SK-N-DZ (cell line): ENCODE data around the gene PRICKLE2. TPM values are rescaled to one million over a fixed set of nuclear protein-coding genes. Genes with fewer than 3 reads are reported as not detected.

ENCODE experiments used
- DNase-seq: peaks from one replicate; pipeline ENCODE4 v3.0.0-alpha.2; 2015; ENCODE audit warnings: low spot score
- polyA plus RNA-seq, 2 experiments: library from polyadenylated mRNA; depleted of rRNA; stranded (reverse); fragments of >200 nt; gene quantifications; 2 replicates each; pipeline ENCODE4 v1.2.3, GENCODE V29; 2014

PRICKLE2 gene, protein sequence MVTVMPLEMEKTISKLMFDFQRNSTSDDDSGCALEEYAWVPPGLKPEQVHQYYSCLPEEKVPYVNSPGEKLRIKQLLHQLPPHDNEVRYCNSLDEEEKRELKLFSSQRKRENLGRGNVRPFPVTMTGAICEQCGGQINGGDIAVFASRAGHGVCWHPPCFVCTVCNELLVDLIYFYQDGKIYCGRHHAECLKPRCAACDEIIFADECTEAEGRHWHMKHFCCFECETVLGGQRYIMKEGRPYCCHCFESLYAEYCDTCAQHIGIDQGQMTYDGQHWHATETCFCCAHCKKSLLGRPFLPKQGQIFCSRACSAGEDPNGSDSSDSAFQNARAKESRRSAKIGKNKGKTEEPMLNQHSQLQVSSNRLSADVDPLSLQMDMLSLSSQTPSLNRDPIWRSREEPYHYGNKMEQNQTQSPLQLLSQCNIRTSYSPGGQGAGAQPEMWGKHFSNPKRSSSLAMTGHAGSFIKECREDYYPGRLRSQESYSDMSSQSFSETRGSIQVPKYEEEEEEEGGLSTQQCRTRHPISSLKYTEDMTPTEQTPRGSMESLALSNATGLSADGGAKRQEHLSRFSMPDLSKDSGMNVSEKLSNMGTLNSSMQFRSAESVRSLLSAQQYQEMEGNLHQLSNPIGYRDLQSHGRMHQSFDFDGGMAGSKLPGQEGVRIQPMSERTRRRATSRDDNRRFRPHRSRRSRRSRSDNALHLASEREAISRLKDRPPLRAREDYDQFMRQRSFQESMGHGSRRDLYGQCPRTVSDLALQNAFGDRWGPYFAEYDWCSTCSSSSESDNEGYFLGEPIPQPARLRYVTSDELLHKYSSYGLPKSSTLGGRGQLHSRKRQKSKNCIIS
- 0.03 and 0.09 TPM in 2 replicates for polyA plus RNA-seq (2014; cell fraction: cytosol; rRNA removed)
- polyA plus RNA-seq (2014; cell fraction: nucleus; rRNA removed) = not detected in 2 replicates

DNA sequence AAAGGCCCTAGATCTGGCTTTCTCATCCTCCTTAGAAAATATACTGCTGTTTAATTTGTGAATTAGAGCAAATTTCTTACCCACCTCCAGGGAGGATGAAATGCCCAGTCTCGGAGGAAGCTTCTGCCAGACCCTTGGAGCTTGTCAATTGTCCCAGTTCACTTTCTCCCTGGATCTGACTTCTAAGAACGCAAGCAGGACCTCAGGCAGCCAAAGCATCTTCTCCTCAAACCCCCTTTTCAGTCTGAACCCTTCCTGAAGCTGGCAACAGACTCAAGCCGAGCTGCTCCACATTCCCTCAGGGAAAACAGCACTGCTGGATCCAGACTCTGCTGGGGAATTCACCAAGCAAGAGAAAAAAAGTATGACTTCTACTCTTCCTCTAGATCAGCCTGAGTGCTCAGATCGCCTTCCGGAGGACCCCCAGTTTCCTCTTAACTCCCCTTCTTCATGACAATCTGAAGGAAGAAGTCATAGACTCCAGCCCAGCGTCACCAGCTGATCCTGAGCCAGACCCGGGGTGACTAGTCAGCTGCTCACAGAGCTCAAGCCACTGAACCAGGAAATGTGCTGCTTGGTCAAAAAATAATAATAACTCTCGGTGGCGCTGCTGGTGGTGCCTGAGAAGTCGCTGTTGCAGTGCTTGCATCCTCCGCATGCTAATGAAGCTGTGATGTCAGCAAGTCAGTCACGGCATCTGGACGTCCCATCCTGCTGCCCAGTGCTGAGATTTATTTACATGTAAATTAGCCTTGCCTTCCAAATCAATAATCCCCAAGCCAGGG, at the start of gene PRICKLE2:
PRICKLE2 (minus strand) TSS at position 641 of the 785 bp plus-strand sequence. CDS start 26,539 bp downstream, outside the sequence.
- peak; percentile 54 for DNase-seq

DNA sequence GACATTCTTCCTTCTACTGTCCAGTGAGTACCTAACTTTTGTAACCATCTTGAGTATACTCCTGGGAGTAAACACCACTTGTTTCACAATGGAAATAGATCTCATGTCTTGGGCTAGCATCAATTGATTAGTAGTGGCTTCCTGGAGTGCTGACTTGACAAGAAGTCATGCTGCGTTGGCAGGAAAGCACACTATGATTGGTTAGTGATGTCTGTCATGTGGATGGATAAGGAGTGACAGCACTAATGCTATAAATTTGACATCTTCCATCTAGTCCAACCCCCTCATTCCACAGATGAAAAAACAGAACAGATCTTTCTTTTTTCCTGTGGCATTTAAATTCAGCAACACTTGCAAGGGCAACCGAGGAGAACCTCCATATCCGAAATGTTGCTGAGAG, 47.6 kb upstream of the PRICKLE2 start:
- DNase-seq = no peak

DNA sequence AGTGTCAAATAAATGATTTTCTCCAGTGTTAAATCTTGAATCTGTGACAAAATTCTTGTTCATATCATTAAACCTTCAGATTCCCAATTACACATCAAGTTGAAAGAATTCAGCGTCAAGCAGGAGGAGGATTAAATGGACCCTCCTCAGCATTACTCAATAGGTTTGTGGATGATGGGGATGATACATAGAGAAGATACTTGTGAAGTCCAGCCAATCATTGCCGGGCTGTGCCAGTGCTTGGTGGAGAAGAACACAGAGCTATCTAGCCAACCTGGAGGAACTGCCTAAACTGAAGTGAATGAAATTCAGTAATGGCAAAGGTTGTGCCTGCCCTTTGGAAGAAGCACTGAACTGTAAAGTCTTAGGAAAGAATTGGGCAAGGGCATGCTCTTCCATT, 47.0 kb upstream of the PRICKLE2 start:
- no peak for DNase-seq

DNA sequence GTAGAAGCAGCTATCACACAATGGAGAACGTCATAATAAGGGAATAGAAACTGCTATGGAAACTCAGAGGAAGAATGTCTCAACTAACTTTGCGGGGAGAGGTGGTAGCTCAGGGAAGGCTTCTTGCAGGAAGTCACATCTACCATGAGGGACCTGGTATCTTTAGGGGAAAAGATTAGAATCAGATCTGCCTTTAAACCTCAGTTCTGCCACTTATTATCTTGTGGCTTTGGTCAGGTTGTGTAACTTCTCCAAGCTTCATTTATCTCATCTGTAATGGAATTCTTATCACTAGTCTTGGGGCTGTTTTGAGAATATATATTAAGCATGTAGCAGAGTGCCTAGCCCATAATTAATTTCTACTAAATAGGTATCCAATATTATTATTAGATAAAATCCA, 46.4 kb upstream of the PRICKLE2 start:
- no peak for DNase-seq

DNA sequence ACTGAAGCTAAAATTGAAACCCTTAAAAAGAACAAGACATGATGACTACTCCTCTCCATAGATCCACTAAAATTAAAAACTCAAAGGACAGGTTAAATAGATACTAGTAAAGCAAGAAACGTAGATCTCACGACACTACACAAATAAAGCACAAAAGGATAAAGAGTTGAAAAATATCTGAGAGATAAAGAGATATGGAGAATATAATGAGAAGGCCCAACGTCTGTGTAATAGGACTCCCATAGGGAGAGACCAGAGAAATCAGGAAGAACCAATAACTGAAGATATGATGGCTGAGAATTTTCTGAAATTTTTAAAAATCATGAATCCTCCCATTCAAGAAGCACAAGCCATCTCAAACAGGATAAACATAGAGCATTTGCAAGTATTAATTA, 45.6 kb upstream of the PRICKLE2 start:
- DNase-seq = no peak

DNA sequence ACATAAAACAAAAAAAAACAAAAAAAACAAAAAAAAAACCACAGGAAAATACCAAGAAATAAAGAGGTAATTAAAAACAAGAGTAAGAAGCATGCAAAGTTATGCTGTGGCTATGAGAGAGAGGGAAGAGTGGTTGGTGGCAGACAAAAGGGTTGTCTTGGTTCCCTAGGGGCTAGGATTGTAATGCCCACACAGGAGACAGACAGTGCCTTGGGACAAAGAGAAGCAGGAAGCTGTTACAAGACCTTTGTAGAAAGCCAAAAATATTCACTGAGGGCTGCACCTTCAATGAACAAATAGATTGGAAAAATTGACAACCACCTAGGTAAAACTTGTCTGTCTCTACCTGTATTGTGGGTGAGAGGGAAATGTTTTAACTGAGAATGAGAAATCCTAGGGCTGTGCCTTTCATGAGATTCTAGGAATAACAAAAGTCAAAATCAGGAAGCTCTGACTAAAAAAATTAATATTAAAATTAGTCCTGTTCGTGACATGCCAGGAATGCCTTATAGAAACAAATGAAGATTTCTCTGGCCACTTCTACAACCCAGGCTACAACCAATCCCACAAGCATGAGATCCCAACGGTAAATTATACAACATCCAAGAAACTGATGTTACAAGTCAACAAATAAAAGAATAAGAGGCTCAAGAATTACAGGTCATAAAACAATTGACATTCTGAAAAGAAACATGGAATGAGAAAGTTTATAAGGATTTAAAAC, 45.0 kb upstream of the PRICKLE2 start:
- DNase-seq = no peak

DNA sequence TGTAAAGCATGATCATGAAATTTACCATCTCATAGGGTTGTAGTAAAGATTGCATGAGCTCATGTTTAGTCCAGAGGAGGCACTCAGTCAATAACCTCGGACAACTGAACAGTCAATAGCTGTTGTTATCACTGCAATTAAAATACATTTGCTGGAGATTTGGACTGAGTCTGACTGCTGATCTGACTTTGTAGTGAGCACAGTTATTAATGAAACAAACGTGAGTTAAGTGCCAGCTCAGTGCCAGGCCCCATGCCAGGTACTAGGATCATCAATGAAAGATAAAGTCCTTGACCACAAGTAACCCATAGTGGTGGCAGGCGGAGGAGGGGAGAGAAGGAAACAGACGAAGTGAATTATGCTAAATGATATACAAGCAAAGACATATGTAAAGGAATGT, 43.7 kb upstream of the PRICKLE2 start:
- DNase-seq = no peak

DNA sequence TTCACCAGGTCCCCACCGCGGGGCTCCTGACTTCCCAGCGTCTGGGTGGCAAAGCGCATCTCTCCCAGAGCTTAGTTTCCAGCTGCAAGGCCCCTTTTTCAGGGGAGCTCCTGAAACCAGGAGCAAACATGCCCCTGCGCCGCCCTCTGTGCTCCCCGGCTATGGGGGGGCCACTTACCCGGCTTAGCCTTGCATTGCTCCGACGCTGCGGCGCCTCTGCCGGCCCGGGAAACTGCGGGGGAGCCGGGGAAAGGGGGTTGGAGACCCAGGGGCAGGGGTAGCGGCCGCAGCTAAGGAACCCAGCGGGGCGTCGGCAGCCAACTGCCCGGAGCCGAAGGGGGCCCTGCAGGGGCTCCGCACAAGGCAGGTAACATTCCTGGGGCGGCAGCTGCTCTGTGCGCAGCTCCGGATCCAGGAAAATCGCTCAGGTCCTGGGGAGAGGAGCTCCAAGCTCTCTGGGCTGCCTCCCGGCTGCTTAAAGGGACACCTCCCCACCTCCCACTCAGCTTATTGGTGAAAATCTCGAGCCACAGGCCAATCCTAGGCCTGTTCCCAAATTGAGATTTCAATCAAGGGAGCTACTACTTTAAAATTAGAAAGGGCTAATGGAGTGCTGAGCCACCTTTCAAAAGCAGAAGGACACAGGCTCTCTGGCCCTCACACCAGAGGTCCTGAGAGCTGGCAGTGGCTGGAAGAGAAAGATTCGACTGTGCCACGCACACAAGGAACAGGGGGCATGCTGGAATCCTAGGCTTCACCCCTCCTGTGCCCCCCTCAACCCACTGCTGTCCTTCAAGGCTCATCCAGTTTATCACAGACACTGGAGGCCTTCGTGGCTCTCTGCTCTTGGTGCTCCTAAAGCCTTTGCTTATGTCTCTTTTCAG, 42.7 kb upstream of the PRICKLE2 start:
- DNase-seq = no peak

DNA sequence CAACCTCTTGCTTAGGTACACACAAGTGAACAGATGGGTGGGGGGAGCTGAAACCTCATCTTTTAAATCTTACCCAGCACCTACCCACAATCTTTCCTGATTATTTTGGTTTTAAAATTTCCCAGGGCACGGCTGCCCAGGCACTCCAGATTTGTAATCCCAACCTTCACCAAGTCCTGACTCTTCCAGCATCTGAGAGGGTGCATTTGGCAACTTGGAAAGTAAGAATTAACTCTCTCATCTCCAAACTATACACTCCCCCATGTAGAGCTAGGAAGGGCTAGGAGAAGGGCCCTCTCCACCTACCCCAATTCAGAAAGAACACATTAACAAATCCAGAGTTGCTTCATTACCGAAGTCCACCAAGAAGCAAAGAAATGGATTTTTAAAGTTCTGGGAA, 41.7 kb upstream of the PRICKLE2 start:
- no peak for DNase-seq

DNA sequence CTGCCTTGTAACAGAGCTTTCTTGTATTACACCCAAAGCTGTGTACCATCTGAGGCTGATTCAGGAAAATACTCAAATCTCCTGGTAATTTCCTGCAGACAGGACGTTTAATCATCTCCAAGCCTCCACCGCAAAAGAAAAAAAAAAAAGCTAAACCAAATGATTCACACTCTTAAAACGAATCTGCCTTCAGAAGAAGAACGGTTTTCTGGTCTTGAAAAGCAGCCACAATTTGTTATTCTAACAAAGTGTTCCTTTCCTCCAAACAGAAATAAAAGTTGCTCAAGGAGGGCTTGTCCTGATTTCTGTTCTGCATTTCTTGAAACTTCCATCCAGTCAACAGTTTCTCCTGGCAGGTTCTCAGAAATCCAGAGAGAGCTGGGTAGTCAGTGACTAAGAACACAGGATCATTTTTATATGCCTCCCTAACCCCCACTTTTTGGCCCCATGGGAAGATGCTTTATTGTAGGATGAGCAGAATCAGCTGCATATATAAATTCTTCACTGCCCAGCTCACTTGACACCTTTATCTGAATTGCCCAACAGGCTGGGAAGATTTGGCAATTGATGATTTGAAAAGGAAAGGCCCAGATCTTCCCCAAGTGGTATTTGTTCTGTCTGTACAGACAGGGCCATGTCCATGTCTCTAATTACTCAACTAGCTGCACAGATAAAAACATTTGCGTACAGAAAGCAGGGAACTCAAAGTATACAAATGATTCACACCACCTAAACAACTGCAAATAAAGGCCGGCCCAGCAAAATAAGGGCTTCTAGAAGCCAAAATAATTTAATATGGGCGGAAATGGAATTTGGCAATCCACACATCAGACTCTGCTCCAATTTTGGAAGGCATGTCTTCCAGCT, 41.0 kb upstream of the PRICKLE2 start:
- DNase-seq = no peak

DNA sequence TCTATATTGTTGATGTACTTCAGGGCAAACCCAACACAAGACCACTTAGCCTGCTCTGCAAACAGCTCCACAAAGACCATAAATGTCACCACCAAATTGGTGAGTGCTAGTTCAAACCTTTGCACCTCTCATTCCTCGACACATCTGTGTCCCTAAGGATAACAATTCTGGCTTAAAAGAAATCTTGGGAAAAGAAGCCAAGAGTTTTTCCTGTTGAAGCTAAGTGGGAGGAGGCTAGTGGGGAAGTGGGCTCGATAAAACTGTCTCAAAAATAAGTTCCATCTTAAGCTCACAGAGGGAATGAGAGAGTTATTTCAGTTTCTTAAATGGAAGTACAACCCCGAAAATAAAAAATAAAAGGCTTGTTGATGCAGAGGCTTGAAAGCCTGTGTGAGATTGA, 40.4 kb upstream of the PRICKLE2 start:
- DNase-seq = no peak

DNA sequence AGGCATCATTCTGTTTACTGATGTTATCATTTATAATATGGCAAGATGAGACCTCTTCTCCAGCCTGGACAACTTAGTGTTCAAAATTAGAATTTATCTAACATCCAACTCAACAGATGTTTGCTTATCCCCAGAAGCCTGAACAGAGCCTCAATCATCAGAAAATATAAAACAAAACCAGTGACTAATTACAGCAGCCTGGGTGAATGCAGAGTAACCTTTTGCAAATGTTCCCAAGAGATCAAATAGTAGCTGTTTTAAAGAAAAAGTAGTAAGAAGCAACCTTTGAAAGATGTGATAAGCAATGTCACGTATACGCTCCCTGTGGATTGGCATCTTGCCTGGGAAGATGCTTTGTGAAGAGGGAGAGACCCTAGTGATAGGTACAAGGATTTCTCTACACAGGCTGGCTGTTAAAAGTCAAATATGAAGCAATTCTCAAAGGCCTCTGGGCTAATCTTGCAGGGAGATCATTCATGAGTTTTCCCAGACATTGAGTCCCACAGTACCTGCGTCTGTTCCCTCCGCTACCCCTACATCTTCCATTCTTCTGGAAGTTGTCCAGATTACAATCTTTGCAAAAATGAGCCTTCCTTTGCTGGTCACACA, 39.3 kb upstream of the PRICKLE2 start:
- peak; percentile 9 for DNase-seq

DNA sequence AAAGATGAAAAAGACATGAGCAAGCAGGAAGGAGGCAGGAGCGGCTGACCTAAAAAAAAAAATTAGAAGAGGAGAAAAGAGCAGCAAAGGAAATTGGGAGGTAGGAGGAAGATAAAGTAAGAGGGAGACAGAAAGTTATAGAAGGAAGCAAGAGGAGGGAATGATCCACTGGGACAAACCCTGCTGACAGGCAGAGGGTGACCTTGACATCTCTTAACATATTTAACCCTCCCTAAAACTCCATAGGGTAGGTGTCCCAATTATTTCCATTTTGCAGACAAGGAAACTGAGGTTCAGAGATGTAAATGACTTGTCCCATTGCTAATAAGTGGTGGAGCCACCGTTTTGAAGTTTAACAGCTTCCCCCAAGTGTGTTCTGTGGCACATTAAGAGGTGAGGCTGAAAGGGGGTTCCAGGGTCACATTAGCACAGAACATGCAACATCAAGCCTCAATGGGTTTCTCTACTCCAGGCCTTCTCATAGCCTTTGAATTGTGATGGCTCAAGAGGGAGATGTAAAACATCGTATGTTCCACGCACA, 37.4 kb upstream of the PRICKLE2 start:
- DNase-seq = no peak

DNA sequence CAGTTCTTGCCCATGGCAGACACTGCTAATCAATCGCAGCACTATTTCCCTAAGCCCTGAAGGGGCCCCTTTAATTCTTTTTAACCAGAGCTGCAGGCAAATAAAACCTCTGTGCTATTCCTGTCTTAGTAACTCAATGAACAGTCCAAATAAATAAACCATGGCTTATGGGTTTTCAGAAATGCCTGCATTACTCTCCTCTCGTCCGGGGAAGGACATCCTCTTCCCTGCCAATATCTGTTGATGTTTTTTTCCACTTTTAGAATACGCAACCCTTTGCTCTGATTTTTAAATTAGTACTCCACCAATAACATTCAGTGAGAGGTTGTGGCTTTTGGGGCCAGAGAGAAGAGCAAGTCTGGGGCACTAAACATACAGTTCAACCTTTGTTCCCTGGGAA, 35.2 kb upstream of the PRICKLE2 start:
- no peak for DNase-seq

DNA sequence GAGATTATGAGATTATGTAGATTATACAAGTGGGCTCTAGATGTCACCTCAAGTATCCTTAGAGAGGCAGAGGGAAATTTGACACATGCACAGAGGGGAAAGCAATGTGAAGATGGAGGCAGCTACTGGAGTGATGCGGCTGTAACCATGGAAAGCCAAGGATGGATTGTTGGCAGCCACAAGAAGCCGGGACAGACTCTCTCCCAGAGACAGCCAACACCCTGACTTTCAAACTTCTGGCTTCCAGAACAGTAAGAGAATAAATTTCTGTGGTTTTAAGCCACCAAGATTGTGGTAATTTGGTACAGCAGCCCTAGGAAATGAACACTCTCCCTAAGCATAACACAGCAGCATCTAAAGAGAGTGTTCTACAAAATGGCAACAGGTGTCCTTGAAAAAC, 34.4 kb upstream of the PRICKLE2 start:
- no peak for DNase-seq

DNA sequence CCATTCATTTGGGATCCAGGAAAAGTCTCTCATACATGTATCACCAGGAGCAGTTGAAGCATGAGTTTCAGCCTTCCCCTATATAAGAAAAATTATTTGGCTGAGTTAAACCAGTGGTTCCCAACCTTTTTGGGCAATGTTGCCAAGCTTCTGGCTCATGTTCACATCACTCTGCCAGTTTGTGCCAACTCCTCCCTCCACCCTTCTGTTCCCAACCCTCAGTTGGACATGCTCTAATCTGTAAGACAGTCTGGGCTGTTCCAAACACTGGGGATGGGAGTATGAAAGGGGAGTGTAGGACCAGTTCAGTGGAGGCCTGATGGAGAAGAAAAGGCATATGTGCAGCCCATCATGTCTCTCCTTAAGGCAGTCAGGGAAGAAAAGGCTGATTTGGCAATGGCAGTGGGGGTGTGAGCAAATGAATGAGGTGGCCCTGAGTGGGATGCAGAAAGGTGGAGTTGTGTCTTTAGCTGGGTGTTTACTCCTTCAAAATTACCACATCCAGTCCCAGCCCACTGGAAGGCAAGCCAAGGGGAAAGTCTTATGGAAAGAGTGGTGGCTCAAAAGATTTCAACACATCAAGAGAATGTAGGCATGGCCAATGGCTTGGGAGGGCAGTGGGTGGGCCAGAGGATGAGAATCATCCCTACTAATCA, 32.0 kb upstream of the PRICKLE2 start:
- no peak for DNase-seq

DNA sequence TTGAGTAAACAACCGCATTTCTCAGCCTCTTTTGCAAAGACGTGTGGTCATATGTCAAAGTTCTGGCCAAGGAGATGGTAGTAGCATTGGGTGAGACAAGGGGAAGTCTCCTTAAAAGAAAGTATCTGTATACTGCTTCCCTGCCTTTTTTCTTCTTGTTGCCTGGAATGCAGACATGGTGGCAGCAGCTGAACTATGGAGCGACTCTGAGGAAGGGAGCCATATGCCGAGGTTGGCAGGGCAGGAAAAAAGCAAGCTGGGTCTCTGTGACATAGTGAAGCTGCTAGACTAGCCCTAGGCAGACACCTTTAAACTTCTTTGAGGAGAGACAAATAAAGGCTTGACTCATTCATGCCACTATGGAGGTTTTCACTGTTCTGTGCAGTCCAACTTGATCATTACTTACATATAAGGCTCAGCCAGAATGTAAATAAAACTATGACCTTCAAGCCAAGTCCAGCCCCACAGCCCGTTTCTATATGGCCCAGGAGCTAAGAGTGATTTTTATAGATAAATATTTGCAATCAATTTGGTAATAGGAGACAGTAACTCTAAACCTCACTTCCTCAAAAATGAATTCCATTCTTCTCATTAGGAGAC, 30.6 kb upstream of the PRICKLE2 start:
- DNase-seq = no peak
